HepG2 (cell line): Measurements from ENCODE around the gene SYNPO.

Experiments
- CTCF ChIP-seq: sonication (generic); formaldehyde crosslinking; IDR thresholded peaks from 2 replicates; pipeline ENCODE4 v1.5.0; 2020; ENCODE audit warnings: mild to moderate bottlenecking, missing genetic modification reagents, moderate library complexity
- IKZF1 ChIP-seq: fragments of 450-650 bp; IDR thresholded peaks from 2 replicates; pipeline ENCODE4 v1.7.1; 2016
- MTF2 ChIP-seq: sonication (generic); formaldehyde crosslinking; IDR thresholded peaks from 2 replicates; pipeline ENCODE4 v1.5.0; 2020; ENCODE audit warnings: missing genetic modification reagents, borderline replicate concordance
- NKX3-1 ChIP-seq: sonication (generic); formaldehyde crosslinking; IDR thresholded peaks from 2 replicates; pipeline ENCODE4 v1.5.0; 2020; ENCODE audit warnings: missing genetic modification reagents
- POLR2A ChIP-seq, 2 experiments: IDR thresholded peaks; 2 replicates each; pipeline ENCODE4 v1.6.1; 2011; ENCODE audit warnings: low read depth in 2 of 2, low read length in 2 of 2, mild to moderate bottlenecking in 1 of 2, moderate library complexity in 1 of 2; ENCODE audit not compliant: insufficient read depth in 1 of 2
- RERE ChIP-seq: IDR thresholded peaks from 2 replicates; pipeline ENCODE4 v1.6.1; 2016; ENCODE audit warnings: low read depth, missing genetic modification reagents, missing compliant biosample characterization
- SUZ12 ChIP-seq: fragments of 150-350 bp; IDR thresholded peaks from 2 replicates; pipeline ENCODE4 v1.6.1; 2014; ENCODE audit warnings: low read depth, low read length

GRCh38 chr5:150672237-150672883 is 31.9 kb downstream of the SYNPO start:
- no peak for TF ChIP-seq POLR2A (IDR thresholded peaks at IDR 0.05; ENCODE audit: insufficient read depth in 1 of 2, low read depth in 2 of 2, low read length in 2 of 2)
- TF ChIP-seq IKZF1: no peak
- TF ChIP-seq CTCF (CRISPR knock-in tag): no peak
- no peak for TF ChIP-seq NKX3-1 (CRISPR knock-in tag)
- no peak for TF ChIP-seq SUZ12
- no peak for TF ChIP-seq MTF2 (CRISPR knock-in tag)
- TF ChIP-seq RERE: no peak
